Measurements from ENCODE around the gene TEX10. TPM values are rescaled to one million over a fixed set of nuclear protein-coding genes. Genes with fewer than 3 reads are reported as not detected.

TEX10 gene
- total RNA-seq, 4 donors from 2014 or later = 8.1 to 23.1 (median 11.9) TPM

DNA sequence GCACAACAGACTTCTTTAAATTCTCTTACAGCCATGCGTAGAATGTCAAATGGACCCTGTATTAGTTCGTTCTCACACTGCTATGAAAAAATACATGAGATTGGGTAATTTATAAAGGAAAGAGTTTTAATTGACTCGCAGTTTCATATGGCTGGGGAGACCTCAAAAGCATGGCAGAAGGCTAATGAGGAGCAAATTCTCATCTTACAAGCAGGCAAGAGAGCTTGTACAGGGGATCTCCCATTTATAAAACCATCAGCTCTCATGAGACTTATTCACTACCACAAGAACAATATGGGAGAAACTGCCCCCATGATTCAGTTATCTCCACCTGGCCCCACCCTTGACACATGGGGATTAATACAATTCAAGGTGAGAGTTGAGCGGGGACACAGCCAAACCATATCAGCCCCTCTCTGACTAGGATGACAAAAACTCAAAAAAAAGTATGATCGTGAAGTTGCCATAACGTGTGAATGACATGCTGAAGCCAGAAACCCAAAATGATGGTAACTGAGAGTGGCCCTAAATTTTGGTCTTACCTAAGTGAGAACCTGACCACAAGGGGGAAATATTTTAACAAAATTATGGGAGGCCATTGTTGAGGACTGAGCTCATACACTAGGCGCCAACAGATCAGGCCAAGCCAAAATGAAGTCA, 17.5 kb upstream of the TEX10 start:
- H3K27me3 ChIP-seq = no peaks in the 10 kb centered on the region
- H3K36me3 ChIP-seq = no peaks in the 10 kb centered on the region
- TF ChIP-seq, protein P1, sequence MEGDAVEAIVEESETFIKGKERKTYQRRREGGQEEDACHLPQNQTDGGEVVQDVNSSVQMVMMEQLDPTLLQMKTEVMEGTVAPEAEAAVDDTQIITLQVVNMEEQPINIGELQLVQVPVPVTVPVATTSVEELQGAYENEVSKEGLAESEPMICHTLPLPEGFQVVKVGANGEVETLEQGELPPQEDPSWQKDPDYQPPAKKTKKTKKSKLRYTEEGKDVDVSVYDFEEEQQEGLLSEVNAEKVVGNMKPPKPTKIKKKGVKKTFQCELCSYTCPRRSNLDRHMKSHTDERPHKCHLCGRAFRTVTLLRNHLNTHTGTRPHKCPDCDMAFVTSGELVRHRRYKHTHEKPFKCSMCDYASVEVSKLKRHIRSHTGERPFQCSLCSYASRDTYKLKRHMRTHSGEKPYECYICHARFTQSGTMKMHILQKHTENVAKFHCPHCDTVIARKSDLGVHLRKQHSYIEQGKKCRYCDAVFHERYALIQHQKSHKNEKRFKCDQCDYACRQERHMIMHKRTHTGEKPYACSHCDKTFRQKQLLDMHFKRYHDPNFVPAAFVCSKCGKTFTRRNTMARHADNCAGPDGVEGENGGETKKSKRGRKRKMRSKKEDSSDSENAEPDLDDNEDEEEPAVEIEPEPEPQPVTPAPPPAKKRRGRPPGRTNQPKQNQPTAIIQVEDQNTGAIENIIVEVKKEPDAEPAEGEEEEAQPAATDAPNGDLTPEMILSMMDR (IDR thresholded peaks at IDR 0.05) = no peak
- TF ChIP-seq POLR2A (IDR thresholded peaks at IDR 0.05) = no peak
- no peaks in the 10 kb centered on the region for H3K9me3 ChIP-seq
- H3K4me1 ChIP-seq = no peaks in the 10 kb centered on the region
- no peak overlapping the region for H3K27ac ChIP-seq
- H3K4me3 ChIP-seq = no peak overlapping the region
- DNase-seq = no peak

DNA sequence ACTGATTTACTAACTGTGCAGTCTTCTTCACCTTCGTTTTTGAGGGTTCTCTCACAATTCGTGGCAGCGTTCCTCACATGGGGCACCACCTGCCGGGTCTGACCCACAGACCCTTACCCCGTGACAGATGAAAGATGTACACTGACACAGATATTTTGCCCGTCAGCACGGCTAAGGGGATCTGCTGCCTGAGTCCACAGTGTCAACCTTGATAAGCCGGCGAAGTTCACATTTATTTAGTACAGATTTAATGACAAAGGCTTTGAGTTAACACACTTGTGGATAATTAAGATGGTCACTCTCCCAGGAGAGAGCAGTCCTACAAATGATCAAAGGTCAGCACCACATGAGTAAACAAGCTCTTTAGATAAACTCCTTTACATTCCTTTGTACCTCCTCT, 15.9 kb upstream of the TEX10 start:
- DNase-seq = no peak

DNA sequence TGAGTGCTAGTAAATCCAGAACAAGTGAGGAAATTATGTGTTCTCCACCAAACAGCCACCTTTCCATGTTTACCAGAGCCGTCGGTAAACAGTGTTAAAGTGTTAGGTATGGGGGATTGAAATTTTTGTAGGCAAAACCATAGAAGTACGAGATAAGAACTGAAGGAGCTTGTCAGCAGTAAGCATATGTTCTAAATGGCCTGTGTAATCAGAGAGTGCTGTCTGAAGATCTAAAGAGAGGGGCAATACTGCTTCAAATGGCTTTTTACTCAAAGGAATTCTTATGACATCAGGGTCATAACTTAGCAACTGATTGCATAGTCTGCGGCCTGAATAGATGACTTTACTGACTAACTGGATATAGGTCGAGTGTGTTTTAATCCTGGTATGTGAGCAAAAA, 13.4 kb upstream of the TEX10 start:
- no peak overlapping the region for H3K4me3 ChIP-seq
- no peaks in the 10 kb centered on the region for H3K27me3 ChIP-seq
- H3K4me1 ChIP-seq = no peaks in the 10 kb centered on the region
- no peaks in the 10 kb centered on the region for H3K36me3 ChIP-seq
- TF ChIP-seq POLR2A (IDR thresholded peaks at IDR 0.05) = no peak
- TF ChIP-seq, protein P1 (IDR thresholded peaks at IDR 0.05) = no peak
- no peak for DNase-seq
- H3K9me3 ChIP-seq = no peaks in the 10 kb centered on the region
- no peak overlapping the region for H3K27ac ChIP-seq

More for the DNA sequence above, 15.9 kb upstream of the TEX10 start:
- TF ChIP-seq POLR2A (IDR thresholded peaks at IDR 0.05) = no peak
- H3K27ac ChIP-seq = no peak overlapping the region
- H3K36me3 ChIP-seq = no peaks in the 10 kb centered on the region
- no peaks in the 10 kb centered on the region for H3K27me3 ChIP-seq
- no peaks in the 10 kb centered on the region for H3K4me1 ChIP-seq
- H3K4me3 ChIP-seq = no peak overlapping the region
- no peaks in the 10 kb centered on the region for H3K9me3 ChIP-seq

DNA sequence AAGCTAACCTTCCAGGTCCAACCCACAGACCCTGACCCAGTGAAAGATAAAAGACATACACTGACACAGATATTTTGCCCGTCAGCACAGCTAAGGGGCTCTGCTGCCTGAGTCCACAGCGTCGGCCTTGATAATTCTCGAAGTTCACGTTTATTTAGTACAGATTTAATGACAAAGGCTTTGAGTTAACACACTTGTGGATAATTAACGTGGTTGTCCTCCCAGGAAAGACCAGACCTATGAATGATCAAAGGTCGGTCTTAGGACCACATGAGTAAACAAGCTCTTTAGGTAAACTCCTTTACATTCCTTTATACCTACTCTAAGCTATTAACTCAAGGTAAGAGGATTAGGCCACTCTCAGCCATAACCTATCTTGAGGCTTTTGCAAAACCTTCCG, 11.3 kb upstream of the TEX10 start:
- no peaks in the 10 kb centered on the region for H3K9me3 ChIP-seq
- TF ChIP-seq POLR2A (IDR thresholded peaks at IDR 0.05) = no peak
- TF ChIP-seq, protein P1 (IDR thresholded peaks at IDR 0.05) = no peak
- DNase-seq = no peak
- no peak overlapping the region for H3K4me3 ChIP-seq
- H3K4me1 ChIP-seq = no peaks in the 10 kb centered on the region
- no peaks in the 10 kb centered on the region for H3K27me3 ChIP-seq
- H3K36me3 ChIP-seq = no peaks in the 10 kb centered on the region
- no peak overlapping the region for H3K27ac ChIP-seq

DNA sequence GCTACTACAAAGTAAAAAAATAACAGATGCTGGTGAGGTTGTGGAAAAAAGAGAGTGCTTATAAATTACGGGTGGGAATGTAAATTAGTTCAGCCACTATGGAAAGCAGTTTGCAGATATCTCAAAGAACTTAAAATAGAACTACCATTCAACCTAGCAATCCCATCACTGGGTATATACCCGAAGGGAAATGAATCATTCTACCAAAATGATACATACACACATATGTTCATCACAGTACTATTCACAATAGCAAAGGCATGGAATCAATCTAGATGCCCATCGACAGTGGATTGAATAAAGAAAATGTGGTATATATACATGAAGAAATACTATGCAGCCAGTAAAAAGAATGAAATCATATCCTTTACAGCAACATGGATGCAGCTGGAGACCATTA, 6.3 kb upstream of the TEX10 start:
- Histone ChIP-seq H3K4me3 (no peak overlapping the region), H3K27ac (no peak overlapping the region), H3K27me3 (no peaks in the 10 kb centered on the region), H3K36me3 (no peaks in the 10 kb centered on the region), H3K4me1 (no peaks in the 10 kb centered on the region), H3K9me3 (no peaks in the 10 kb centered on the region)
- TF ChIP-seq POLR2A (IDR thresholded peaks at IDR 0.05) = no peak
- TF ChIP-seq, protein P1 (IDR thresholded peaks at IDR 0.05) = no peak
- no peak for DNase-seq

DNA sequence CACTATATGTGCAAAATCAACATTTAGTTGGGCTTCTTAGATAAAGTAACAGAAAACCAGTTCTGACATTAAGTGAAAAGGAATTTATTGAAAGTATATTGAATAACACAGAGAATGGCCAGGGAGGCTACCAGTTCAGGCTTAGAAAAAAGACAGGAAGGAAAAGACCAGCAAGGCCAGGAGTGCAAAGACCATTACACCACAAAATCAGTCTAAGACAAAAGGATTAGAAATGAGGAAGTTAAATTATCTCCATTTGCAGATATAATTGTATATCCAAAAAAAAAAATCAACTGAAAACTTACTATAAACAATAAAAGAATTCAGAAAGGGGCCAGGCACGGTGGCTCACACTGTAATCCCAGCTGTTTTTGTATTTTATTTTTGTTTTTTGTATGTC, 4.8 kb upstream of the TEX10 start:
- Histone ChIP-seq H3K27me3 (no peaks in the 10 kb centered on the region), H3K4me1 (peaks cover 0 to 6% (median 0%) of the 10 kb centered on the region in 4 donors), H3K36me3 (no peaks in the 10 kb centered on the region), H3K27ac (no peak overlapping the region), H3K4me3 (no peak overlapping the region), H3K9me3 (no peaks in the 10 kb centered on the region)
- TF ChIP-seq, protein P1 (IDR thresholded peaks at IDR 0.05) = no peak
- no peak for TF ChIP-seq POLR2A (IDR thresholded peaks at IDR 0.05)
- DNase-seq = no peak
